AG09319 (cell line): Measurements from ENCODE around the gene ESRRB.

Experiments
- DNase-seq: peaks from one replicate; pipeline ENCODE4 v3.0.0-alpha.2; 2010; ENCODE audit warnings: low read depth; ENCODE audit errors: extremely low read depth
- TF ChIP-seq, protein P1 (sequence below): IDR thresholded peaks from 2 replicates; pipeline ENCODE4 v1.5.1; 2011; ENCODE audit warnings: low read depth, mild to moderate bottlenecking, inconsistent platforms, low read length, moderate library complexity

Gene ESRRB

DNA sequence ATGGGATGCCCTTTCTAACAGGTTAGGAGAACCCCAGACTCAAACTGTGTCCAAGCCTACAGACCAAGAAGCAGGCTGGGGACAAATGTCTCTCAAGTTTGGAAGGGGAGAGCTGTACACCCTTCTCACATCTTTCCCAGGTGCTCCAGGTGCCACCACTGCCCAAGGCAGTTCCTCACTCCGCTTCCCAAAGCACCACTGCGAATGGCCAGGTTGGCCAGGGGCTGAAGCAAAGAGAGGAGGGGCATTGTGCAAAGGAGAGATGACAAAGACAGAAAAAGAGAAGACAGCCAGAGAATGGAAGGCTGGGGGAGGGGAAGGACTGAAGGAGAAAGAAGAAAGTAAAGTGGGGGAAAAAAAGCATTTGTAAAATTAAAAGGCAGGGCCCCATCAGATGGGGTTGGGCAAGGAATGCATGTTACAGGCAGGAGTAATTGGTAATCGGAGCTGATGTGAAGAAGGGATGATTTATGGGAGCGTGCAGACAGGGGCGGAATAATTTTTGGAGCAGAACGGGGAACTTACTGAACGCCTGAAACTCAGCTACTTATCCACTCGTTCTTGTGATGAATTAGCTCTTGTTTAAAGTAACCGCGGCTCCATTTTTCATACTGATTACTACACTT is 165.8 kb downstream of the ESRRB start:
- DNase-seq: no peak
- TF ChIP-seq, protein P1, sequence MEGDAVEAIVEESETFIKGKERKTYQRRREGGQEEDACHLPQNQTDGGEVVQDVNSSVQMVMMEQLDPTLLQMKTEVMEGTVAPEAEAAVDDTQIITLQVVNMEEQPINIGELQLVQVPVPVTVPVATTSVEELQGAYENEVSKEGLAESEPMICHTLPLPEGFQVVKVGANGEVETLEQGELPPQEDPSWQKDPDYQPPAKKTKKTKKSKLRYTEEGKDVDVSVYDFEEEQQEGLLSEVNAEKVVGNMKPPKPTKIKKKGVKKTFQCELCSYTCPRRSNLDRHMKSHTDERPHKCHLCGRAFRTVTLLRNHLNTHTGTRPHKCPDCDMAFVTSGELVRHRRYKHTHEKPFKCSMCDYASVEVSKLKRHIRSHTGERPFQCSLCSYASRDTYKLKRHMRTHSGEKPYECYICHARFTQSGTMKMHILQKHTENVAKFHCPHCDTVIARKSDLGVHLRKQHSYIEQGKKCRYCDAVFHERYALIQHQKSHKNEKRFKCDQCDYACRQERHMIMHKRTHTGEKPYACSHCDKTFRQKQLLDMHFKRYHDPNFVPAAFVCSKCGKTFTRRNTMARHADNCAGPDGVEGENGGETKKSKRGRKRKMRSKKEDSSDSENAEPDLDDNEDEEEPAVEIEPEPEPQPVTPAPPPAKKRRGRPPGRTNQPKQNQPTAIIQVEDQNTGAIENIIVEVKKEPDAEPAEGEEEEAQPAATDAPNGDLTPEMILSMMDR: no peak

DNA sequence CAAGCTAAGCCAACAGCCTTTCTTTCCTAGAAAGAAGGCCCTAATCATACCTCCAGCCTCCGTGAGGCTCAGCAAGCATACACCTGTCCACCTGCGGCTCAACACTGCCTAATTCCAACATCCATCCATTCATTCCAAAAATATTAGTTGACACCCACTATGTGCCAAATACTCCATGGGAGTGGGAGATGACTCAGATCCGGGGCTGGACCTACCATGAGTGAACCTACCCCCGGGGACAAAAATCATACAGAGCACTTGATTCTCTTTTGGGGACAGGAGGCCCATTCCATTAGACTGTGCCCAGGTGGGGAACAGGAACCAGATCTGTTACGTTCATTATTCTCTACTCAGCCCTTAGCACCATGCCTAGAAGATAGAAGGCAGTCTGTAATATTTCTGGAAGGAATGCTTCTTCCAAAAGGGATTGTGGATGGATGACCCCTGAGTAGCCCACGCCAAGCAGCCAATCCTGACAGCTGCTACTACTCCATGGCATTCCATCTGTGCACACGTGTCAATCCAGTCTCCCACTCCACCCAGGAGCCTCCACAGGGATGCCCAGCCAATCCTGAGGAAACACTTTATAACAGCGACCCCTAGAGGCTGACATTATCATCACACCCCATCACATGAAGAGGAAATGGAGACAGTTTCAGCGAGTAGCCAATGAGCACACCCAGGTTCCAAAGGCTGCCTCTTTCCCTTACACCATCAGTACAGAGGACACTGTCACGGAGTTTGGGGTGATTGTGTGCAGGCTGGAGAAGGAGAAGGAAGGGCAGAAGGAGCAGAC is 170.7 kb downstream of the ESRRB start:
- DNase-seq: no peak

DNA sequence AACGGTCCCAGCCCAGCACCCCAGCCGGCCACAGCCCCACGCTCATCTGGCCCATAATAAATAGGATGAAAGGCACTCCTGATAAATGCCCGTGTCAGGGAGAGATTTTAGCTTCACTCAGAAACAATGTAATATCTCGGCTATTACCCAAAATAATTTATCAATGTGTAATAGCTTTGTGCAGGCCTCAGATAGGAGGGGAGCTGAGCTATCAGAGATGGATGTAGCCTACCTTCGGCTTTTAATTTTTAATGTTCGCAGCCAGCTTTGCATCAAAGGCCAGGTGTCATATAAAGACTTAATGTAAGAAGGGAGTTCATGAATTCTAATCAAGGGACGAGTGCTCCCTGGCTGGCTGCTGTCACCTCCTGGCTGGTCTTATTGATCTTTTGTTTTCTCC is 171.9 kb downstream of the ESRRB start:
- DNase-seq: no peak

More for the DNA sequence above, 170.7 kb downstream of the ESRRB start:
- TF ChIP-seq, protein P1: peak; percentile 27

DNA sequence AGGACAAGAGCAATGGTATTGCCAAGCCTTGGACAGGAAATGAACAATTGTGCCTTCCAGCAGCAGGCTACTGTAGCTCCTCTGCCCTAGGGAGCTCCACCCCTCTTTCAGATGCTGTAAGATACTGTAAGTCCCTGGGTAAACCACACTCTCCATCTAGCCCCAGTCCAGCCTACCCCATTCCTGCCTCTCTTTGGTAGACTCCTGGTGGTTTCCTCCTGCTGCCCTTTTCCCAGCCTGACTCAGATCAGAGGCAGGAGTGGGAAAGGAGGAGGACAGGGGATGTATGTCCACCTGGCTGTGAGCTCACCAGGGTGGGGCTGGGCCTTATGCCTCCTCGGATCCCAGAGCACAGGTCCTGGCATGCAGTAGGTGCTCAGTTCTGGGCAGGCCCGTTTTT is 174.6 kb downstream of the ESRRB start:
- no peak for DNase-seq

More for the DNA sequence above, 171.9 kb downstream of the ESRRB start:
- TF ChIP-seq, protein P1: no peak

DNA sequence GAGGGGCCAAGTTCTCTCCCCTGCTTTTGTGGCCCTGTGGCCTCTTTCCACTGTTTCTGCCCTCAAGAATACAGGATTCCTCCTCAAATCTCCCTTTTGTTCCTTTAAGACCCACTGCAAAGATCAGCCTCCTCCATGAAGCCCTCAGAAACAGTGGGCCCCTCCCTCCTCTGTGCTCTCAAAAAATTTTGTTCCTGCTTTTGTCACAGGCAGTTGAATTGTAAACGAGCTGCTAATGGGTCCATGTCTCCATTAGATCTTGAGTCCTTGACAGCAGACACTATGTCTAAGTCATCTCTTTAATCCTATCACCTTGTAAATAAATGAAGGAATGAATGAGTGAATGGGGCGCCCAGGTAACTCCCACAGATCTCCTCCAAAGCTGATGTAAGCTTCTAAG is 175.2 kb downstream of the ESRRB start:
- TF ChIP-seq, protein P1: no peak
- no peak for DNase-seq

More for the DNA sequence above, 174.6 kb downstream of the ESRRB start:
- TF ChIP-seq, protein P1: no peak
